Gastrocnemius medialis (tissue), 4 donors: ENCODE data around the gene ICAM3.

Experiments used
- POLR2A ChIP-seq, 2 donors: fragments of 450-650 bp; IDR thresholded peaks; one replicate each; pipeline ENCODE4 v1.6.1; 2017; ENCODE audit warnings: antibody characterized with exemption in 2 of 2, mild to moderate bottlenecking in 2 of 2, moderate library complexity in 2 of 2
- TF ChIP-seq, protein P1 (sequence below), 5 experiments: fragments of 450-650 bp in 3 of 5; fragments of 200-600 bp in 2 of 5; sonication (generic) in 2 of 5; IDR thresholded peaks in 4 of 5; conservative IDR thresholded peaks in 1 of 5; 1 replicate in 4 of 5; 2 replicates in 1 of 5; pipeline ENCODE4 v1.5.1; 2016 to 2019; ENCODE audit warnings: antibody characterized with exemption in 5 of 5, mild to moderate bottlenecking in 3 of 5, moderate library complexity in 3 of 5

DNA sequence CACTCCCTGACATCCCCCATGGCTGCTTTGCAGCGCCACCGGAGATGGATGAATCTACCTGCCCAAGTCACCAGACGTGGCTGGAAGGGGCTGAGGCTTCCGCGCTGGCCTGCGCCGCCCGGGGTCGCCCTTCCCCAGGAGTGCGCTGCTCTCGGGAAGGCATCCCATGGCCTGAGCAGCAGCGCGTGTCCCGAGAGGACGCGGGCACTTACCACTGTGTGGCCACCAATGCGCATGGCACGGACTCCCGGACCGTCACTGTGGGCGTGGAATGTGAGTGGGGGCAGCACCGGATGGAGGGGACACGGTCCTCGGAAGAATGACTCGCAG, 45.1 kb downstream of the ICAM3 start:
- TF ChIP-seq, protein P1, sequence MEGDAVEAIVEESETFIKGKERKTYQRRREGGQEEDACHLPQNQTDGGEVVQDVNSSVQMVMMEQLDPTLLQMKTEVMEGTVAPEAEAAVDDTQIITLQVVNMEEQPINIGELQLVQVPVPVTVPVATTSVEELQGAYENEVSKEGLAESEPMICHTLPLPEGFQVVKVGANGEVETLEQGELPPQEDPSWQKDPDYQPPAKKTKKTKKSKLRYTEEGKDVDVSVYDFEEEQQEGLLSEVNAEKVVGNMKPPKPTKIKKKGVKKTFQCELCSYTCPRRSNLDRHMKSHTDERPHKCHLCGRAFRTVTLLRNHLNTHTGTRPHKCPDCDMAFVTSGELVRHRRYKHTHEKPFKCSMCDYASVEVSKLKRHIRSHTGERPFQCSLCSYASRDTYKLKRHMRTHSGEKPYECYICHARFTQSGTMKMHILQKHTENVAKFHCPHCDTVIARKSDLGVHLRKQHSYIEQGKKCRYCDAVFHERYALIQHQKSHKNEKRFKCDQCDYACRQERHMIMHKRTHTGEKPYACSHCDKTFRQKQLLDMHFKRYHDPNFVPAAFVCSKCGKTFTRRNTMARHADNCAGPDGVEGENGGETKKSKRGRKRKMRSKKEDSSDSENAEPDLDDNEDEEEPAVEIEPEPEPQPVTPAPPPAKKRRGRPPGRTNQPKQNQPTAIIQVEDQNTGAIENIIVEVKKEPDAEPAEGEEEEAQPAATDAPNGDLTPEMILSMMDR (IDR thresholded peaks at IDR 0.05 in 4 of 5, conservative IDR thresholded peaks at IDR 0.05 in 1 of 5) = no peak
- no peak for TF ChIP-seq POLR2A (IDR thresholded peaks at IDR 0.05)
